GM19240 (cell line): ENCODE measurements around the gene FOXC2.

Experiments used
- DNase-seq: peaks from one replicate; pipeline ENCODE4 v3.0.0; 2011; ENCODE audit warnings: low spot score; ENCODE audit not compliant: insufficient read length

The FOXC2 gene

GRCh38 chr16:86533076-86533475 is 33.6 kb upstream of the FOXC2 start:
- DNase-seq = no peak

GRCh38 chr16:86533767-86534351 is 32.8 kb upstream of the FOXC2 start:
- no peak for DNase-seq

GRCh38 chr16:86534779-86535615 is 31.6 kb upstream of the FOXC2 start:
- DNase-seq = no peak

- no peak for DNase-seq
Observed at GRCh38 chr16:86536621-86537020, 30.0 kb upstream of the FOXC2 start.

GRCh38 chr16:86537486-86537885 is 29.1 kb upstream of the FOXC2 start:
- no peak for DNase-seq

GRCh38 chr16:86538196-86538780 is 28.3 kb upstream of the FOXC2 start:
- no peak for DNase-seq

- no peak for DNase-seq
Observed at GRCh38 chr16:86540894-86541293, 25.7 kb upstream of the FOXC2 start.

- DNase-seq = no peak
Observed at GRCh38 chr16:86541560-86541959, 25.1 kb upstream of the FOXC2 start.

- DNase-seq = no peak
Observed at GRCh38 chr16:86542756-86543750, 23.6 kb upstream of the FOXC2 start.

GRCh38 chr16:86545481-86545880 is 21.1 kb upstream of the FOXC2 start:
- DNase-seq = no peak

GRCh38 chr16:86545954-86546637 is 20.5 kb upstream of the FOXC2 start:
- no peak for DNase-seq

GRCh38 chr16:86546638-86547013 is 20.0 kb upstream of the FOXC2 start:
- no peak for DNase-seq

- DNase-seq = no peak
Observed at GRCh38 chr16:86547286-86547685, 19.3 kb upstream of the FOXC2 start.

- DNase-seq = no peak
Observed at GRCh38 chr16:86549076-86549892, 17.3 kb upstream of the FOXC2 start.

GRCh38 chr16:86549893-86550190 is 16.8 kb upstream of the FOXC2 start:
- DNase-seq = no peak

GRCh38 chr16:86550281-86550680 is 16.3 kb upstream of the FOXC2 start:
- no peak for DNase-seq

- no peak for DNase-seq
Observed at GRCh38 chr16:86553356-86553755, 13.3 kb upstream of the FOXC2 start.

- DNase-seq = no peak
Observed at GRCh38 chr16:86554599-86554916, 12.1 kb upstream of the FOXC2 start.

- peak; percentile 92 for DNase-seq
Observed at GRCh38 chr16:86554917-86555703, 11.5 kb upstream of the FOXC2 start, which contains the start of gene MTHFSD. TSS of gene MTHFSD (minus strand) at chr16:86555235. CDS start at chr16:86555184, 51 bp downstream.

- DNase-seq = no peak
Observed at GRCh38 chr16:86555704-86556075, 10.9 kb upstream of the FOXC2 start.
